ENCODE data around the gene MYO7A.

Gene MYO7A

GRCh38 chr11:77148963-77149715, 21.1 kb downstream of the MYO7A start:
- in situ Hi-C loops (cut with MboI; ENCODE audit: low pct_unique_long_range_greater_than_20kb, low sequenced_read_pairs, unreplicated experiment) = no loop called here
- no peak for TF ChIP-seq CTCF (IDR thresholded peaks at IDR 0.05; ENCODE audit: extremely low read depth, insufficient read depth, missing control alignments)

GRCh38 chr11:77149716-77150392, 21.8 kb downstream of the MYO7A start:
- DNase-seq (ENCODE audit: low spot score) = no peak
- TF ChIP-seq CTCF (IDR thresholded peaks at IDR 0.05; ENCODE audit: extremely low read depth, insufficient read depth, missing control alignments) = no peak
- in situ Hi-C loops (cut with MboI; ENCODE audit: low pct_unique_long_range_greater_than_20kb, low sequenced_read_pairs, unreplicated experiment) = no loop called here

More at GRCh38 chr11:77148963-77149715, 21.1 kb downstream of the MYO7A start:
- no peak for DNase-seq (ENCODE audit: low spot score)

- in situ Hi-C loops (cut with MboI; ENCODE audit: low pct_unique_long_range_greater_than_20kb, low sequenced_read_pairs, unreplicated experiment) = no loop called here
- no peak for DNase-seq (ENCODE audit: low spot score)
- TF ChIP-seq CTCF (IDR thresholded peaks at IDR 0.05; ENCODE audit: extremely low read depth, insufficient read depth, missing control alignments) = no peak
Measured at GRCh38 chr11:77150836-77151235, 22.8 kb downstream of the MYO7A start.

GRCh38 chr11:77151804-77152509, 23.9 kb downstream of the MYO7A start:
- TF ChIP-seq CTCF (IDR thresholded peaks at IDR 0.05; ENCODE audit: extremely low read depth, insufficient read depth, missing control alignments) = no peak
- in situ Hi-C loops (cut with MboI; ENCODE audit: low pct_unique_long_range_greater_than_20kb, low sequenced_read_pairs, unreplicated experiment) = no loop called here
- DNase-seq (ENCODE audit: low spot score) = no peak

GRCh38 chr11:77152846-77153245, 24.8 kb downstream of the MYO7A start:
- in situ Hi-C loops (cut with MboI; ENCODE audit: low pct_unique_long_range_greater_than_20kb, low sequenced_read_pairs, unreplicated experiment) = no loop called here
- no peak for TF ChIP-seq CTCF (IDR thresholded peaks at IDR 0.05; ENCODE audit: extremely low read depth, insufficient read depth, missing control alignments)
- no peak for DNase-seq (ENCODE audit: low spot score)

- no peak for TF ChIP-seq CTCF (IDR thresholded peaks at IDR 0.05; ENCODE audit: extremely low read depth, insufficient read depth, missing control alignments)
- in situ Hi-C loops (cut with MboI; ENCODE audit: low pct_unique_long_range_greater_than_20kb, low sequenced_read_pairs, unreplicated experiment) = no loop called here
- DNase-seq (ENCODE audit: low spot score) = no peak
Measured at GRCh38 chr11:77153276-77154185, 25.5 kb downstream of the MYO7A start.
